ENCODE measurements around the gene MDM4. TPM values are rescaled to one million over a fixed set of nuclear protein-coding genes. Genes with fewer than 3 reads are reported as not detected.

Gene MDM4
- total RNA-seq, 4 donors from 2014 or later, result 64.3 to 140 (median 109) TPM

DNA sequence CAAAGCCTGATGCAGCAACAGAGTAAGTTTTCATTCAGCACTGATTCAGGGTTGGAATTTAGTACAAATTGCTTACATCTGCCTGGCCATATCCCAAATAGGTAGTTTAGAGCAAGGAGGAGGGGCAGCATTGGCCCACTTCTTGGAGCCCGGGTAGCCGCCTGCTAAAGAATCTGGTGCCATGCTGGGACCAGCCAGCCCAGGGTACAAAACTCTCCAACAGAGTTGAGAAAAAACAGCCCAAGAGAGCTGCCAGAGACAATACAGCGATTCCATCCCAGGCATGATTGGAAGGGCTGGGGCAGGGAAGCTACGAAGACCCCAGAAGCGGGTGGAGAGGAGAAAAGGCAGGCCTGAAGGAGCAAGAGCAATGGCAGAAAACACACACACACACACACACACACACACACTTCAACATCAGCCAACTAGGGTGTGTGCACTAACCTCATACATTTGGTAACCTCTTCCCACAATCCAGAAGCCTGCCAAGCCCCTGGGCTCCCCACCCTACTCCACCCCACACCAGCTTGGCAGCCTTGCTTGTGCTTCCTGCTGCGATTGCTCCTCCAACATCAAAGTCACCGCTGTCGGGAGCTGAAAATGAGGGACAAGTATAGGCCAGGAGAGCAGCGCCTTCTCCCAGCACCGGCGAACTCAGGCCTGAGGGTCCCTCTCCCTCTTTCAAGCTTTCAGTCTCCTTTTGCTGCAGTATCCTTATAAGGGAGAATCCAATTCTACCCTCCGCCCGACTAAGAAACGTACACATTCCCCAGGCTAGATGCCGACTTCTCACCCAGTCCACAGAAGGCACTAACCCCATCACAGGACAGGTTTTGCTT, 22.8 kb upstream of the MDM4 start:
- TF ChIP-seq POLR2A (IDR thresholded peaks at IDR 0.05) (no peak), POLR2AphosphoS5 (IDR thresholded peaks at IDR 0.05) (peak in 1 of 3 donors; percentile 56)
- intact Hi-C loops (cut with DNase I; ENCODE audit: low total_unique reads), result no loop called here
- H3K36me3 ChIP-seq, result no peaks in the 10 kb centered on the region
- in situ Hi-C loops (cut with MboI; ENCODE audit: low pct_ligation_motif_present in 1 of 4, low pct_unique_long_range_greater_than_20kb in 1 of 4, low sequenced_read_pairs in 3 of 4), result no loop called here
- 0 to 3% methylated on average over 6 to 15 of the region's 15 CpGs for WGBS, 2 donors (ENCODE audit: low coverage in 1 of 2)
- peak overlapping the region; percentile 95 to 100 (median 98) for H3K27ac ChIP-seq
- H3K4me3 ChIP-seq, result peak overlapping the region; percentile 52 to 92 (median 57)
- no peaks in the 10 kb centered on the region for H3K9me3 ChIP-seq
- H3K4me1 ChIP-seq, result peaks cover 11 to 38% (median 26%) of the 10 kb centered on the region in 4 donors
- H3K27me3 ChIP-seq, result no peaks in the 10 kb centered on the region
- peak; percentile 90 for DNase-seq

DNA sequence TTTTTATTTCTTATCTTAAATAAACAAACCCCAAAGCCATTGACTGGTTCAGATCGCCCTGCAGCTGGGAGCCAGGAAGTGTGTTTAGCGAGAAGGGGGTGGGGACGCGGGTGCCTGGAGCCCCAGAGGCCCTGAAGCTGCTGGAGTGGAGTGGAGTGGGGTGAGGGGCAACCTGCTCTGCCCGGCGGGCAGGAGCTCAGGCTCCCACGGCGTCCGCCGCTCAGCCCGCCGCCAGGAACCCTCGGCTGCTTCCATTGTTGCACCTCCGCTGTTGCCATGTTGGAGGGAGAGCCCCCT, 22.3 kb upstream of the MDM4 start:
- peak overlapping the region; percentile 95 to 100 (median 98) for H3K27ac ChIP-seq
- no peaks in the 10 kb centered on the region for H3K9me3 ChIP-seq
- TF ChIP-seq POLR2A (IDR thresholded peaks at IDR 0.05) (peak; percentile 69), EP300 (IDR thresholded peaks at IDR 0.05; ENCODE audit: low read depth) (peak; percentile 8), POLR2AphosphoS5 (IDR thresholded peaks at IDR 0.05) (peak; percentile 28 to 70 (median 61))
- TF ChIP-seq, protein P1, sequence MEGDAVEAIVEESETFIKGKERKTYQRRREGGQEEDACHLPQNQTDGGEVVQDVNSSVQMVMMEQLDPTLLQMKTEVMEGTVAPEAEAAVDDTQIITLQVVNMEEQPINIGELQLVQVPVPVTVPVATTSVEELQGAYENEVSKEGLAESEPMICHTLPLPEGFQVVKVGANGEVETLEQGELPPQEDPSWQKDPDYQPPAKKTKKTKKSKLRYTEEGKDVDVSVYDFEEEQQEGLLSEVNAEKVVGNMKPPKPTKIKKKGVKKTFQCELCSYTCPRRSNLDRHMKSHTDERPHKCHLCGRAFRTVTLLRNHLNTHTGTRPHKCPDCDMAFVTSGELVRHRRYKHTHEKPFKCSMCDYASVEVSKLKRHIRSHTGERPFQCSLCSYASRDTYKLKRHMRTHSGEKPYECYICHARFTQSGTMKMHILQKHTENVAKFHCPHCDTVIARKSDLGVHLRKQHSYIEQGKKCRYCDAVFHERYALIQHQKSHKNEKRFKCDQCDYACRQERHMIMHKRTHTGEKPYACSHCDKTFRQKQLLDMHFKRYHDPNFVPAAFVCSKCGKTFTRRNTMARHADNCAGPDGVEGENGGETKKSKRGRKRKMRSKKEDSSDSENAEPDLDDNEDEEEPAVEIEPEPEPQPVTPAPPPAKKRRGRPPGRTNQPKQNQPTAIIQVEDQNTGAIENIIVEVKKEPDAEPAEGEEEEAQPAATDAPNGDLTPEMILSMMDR (IDR thresholded peaks at IDR 0.05), result no peak
- peaks cover 11 to 38% (median 26%) of the 10 kb centered on the region in 4 donors for H3K4me1 ChIP-seq
- H3K27me3 ChIP-seq, result no peaks in the 10 kb centered on the region
- peak overlapping the region; percentile 52 to 92 (median 57) for H3K4me3 ChIP-seq
- intact Hi-C loops (cut with DNase I; ENCODE audit: low total_unique reads), result no loop called here
- in situ Hi-C loops (cut with MboI; ENCODE audit: low pct_ligation_motif_present in 1 of 4, low pct_unique_long_range_greater_than_20kb in 1 of 4, low sequenced_read_pairs in 3 of 4), result no loop called here
- H3K36me3 ChIP-seq, result no peaks in the 10 kb centered on the region
- WGBS, 2 donors (ENCODE audit: low coverage in 1 of 2), result 1% methylated on average over 14 of the region's 14 CpGs; no CpG with 5 or more reads in 1 of the 2 donors
- peak; percentile 89 for DNase-seq

DNA sequence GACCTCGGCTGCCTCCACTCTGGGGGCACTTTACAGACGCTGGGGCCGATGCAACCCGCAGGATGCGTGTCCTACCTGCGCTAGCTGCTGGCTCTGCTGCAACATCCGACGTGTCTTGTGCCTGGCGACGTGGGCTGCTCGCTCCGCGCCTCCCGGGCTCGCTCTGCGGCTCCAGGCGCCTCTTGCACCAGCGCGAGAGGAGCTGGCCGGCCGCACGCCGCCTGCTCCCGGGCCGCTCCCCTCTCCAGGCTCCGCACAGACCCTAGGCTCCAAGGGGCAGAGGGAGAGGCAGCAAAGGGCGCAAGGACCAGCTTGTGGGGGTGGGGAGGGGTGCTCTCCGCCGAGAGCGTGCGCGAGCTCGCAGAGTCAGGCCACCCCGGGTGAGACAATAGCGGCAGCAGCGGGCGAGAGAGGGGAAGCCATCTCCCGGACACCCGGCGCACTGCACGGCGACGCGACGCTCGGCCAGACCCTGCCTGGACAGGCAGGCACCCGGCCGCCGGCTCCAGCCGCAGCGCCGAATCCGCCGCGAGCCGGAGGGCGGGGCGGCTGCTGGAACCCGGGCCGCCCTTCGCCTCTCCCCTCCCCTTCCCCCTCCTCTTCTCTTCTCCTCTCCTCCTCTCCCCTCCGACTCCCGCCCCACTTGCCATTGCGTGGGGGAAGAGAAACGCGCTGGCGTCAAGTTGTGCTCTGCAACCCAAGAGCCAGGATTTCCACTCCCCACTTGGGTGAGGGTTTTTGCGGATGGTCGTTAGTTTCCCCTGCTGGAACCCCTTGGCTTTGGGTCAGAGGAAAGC, 21.7 kb upstream of the MDM4 start, which contains the start of gene PIK3C2B:
Gene PIK3C2B (minus strand): TSS at position 525 of the 797 bp plus-strand sequence. CDS start 25,003 bp downstream, outside the sequence.
- in situ Hi-C loops (cut with MboI; ENCODE audit: low pct_ligation_motif_present in 1 of 4, low pct_unique_long_range_greater_than_20kb in 1 of 4, low sequenced_read_pairs in 3 of 4), result no loop called here
- peak within 1 kb of the TSS; percentile 95 to 100 (median 98) for H3K27ac ChIP-seq
- TF ChIP-seq POLR2A (IDR thresholded peaks at IDR 0.05) (peak; percentile 80), POLR2AphosphoS5 (IDR thresholded peaks at IDR 0.05) (peak; percentile 82 to 93 (median 83)), EP300 (IDR thresholded peaks at IDR 0.05; ENCODE audit: low read depth) (no peak)
- TF ChIP-seq, protein P1 (IDR thresholded peaks at IDR 0.05), result peak; percentile 43 to 84 (median 59)
- peak; percentile 85 for DNase-seq
- peak within 1 kb of the TSS; percentile 52 to 92 (median 57) for H3K4me3 ChIP-seq
- 0% methylated on average over 43 of the region's 69 CpGs; no CpG with 5 or more reads in 1 of the 2 donors for WGBS, 2 donors (ENCODE audit: low coverage in 1 of 2)
- no peaks in the 10 kb centered on the region for H3K9me3 ChIP-seq
- H3K36me3 ChIP-seq, result no peaks in the 10 kb centered on the region
- no peaks in the 10 kb centered on the region for H3K27me3 ChIP-seq
- peaks cover 11 to 38% (median 26%) of the 10 kb centered on the region in 4 donors for H3K4me1 ChIP-seq
- intact Hi-C loops (cut with DNase I; ENCODE audit: low total_unique reads), result no loop called here

DNA sequence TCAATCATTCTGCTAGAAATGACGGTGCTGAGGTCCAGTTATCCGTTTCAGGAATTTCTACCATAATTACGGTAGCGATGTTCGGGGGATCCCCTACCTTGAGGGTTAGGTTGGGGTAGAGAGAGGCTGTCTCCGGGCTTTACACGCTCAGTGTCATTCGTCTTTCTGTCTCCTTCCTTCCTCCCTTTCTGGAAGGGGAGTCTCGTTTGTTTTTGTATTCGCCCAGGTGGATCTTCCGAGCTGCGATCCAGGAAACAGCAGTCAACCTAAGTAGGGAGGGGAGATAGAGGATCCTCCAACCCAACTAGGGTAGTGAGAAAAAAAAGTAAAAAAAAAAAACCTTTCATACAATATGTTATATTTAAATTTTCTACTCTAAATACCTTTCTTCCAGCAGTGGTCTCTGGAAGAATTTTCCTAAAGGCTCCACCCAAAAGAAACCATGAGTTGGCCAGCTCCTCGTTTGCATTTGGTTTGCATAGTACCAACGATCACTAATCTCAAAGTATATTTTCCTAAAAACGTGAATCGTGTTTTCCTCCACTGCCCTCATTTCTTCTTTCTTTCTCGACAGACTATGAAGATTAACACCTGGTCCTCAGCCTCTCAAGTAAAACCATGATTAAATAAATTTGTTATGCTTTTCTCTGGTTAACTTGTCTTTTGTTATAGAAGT, 21.0 kb upstream of the MDM4 start:
- Histone ChIP-seq H3K27me3 (no peaks in the 10 kb centered on the region), H3K9me3 (no peaks in the 10 kb centered on the region), H3K27ac (peak overlapping the region; percentile 95 to 100 (median 98)), H3K4me1 (peaks cover 11 to 38% (median 26%) of the 10 kb centered on the region in 4 donors), H3K36me3 (no peaks in the 10 kb centered on the region), H3K4me3 (peak overlapping the region; percentile 52 to 92 (median 57))
- 2 to 3% methylated on average over 5 to 17 of the region's 17 CpGs for WGBS, 2 donors (ENCODE audit: low coverage in 1 of 2)
- no peak for DNase-seq
- in situ Hi-C loops (cut with MboI; ENCODE audit: low pct_ligation_motif_present in 1 of 4, low pct_unique_long_range_greater_than_20kb in 1 of 4, low sequenced_read_pairs in 3 of 4), result no loop called here
- TF ChIP-seq POLR2A (IDR thresholded peaks at IDR 0.05), result no peak
- TF ChIP-seq POLR2AphosphoS5 (IDR thresholded peaks at IDR 0.05), result no peak
- TF ChIP-seq, protein P1 (IDR thresholded peaks at IDR 0.05), result no peak
- no peak for TF ChIP-seq EP300 (IDR thresholded peaks at IDR 0.05; ENCODE audit: low read depth)
- intact Hi-C loops (cut with DNase I; ENCODE audit: low total_unique reads), result no loop called here

Data from transverse colon (tissue), 4 donors.